Stimulated activated CD8-positive, alpha-beta memory T cell treated with anti-CD3 and anti-CD28 coated beads, Interleukin-7, amount 100 ng/mL, for 24 hours (primary cell): Measurements from ENCODE around the gene NDUFB2.
"Not testable (repeated sequence)": the region's sequence is repeated elsewhere in the genome, so short reads cannot be mapped to it uniquely, and the experiment has no call there.

ENCODE experiments used
- DNase-seq: peaks from one replicate; pipeline ENCODE4 v3.0.0-alpha.2; 2020; ENCODE audit warnings: low read depth

The NDUFB2 gene

GRCh38 chr7:140696680-140697446 is at the start of gene NDUFB2:
Gene NDUFB2 (plus strand): TSS chr7:140696708. CDS start chr7:140696745, 37 bp downstream.
- peak; percentile 31 for DNase-seq

- no peak for DNase-seq
Observed at GRCh38 chr7:140646931-140647647, 49.4 kb upstream of the NDUFB2 start.

- no peak for DNase-seq
Observed at GRCh38 chr7:140649556-140650205, 46.8 kb upstream of the NDUFB2 start.

GRCh38 chr7:140650367-140650766 is 46.1 kb upstream of the NDUFB2 start:
- no peak for DNase-seq

GRCh38 chr7:140653319-140654108 is 43.0 kb upstream of the NDUFB2 start:
- no peak for DNase-seq

- no peak for DNase-seq
Observed at GRCh38 chr7:140654109-140654387, 42.5 kb upstream of the NDUFB2 start.

GRCh38 chr7:140654661-140655060 is 41.8 kb upstream of the NDUFB2 start:
- DNase-seq: no peak

- no peak for DNase-seq
Observed at GRCh38 chr7:140655511-140656408, 40.7 kb upstream of the NDUFB2 start.

GRCh38 chr7:140656548-140657515 is 39.7 kb upstream of the NDUFB2 start:
- no peak for DNase-seq

- DNase-seq: no peak
Observed at GRCh38 chr7:140657891-140658290, 38.6 kb upstream of the NDUFB2 start.

GRCh38 chr7:140659856-140660255 is 36.7 kb upstream of the NDUFB2 start:
- no peak for DNase-seq

- DNase-seq: no peak
Observed at GRCh38 chr7:140661124-140661523, 35.4 kb upstream of the NDUFB2 start.

- not testable (repeated sequence) for DNase-seq
Observed at GRCh38 chr7:140662938-140663337, 33.6 kb upstream of the NDUFB2 start.

GRCh38 chr7:140667476-140667875 is 29.0 kb upstream of the NDUFB2 start:
- DNase-seq: no peak

- no peak for DNase-seq
Observed at GRCh38 chr7:140668641-140669040, 27.9 kb upstream of the NDUFB2 start.

GRCh38 chr7:140669352-140669751 is 27.2 kb upstream of the NDUFB2 start:
- no peak for DNase-seq

- DNase-seq: not testable (repeated sequence)
Observed at GRCh38 chr7:140669862-140670261, 26.6 kb upstream of the NDUFB2 start.

- no peak for DNase-seq
Observed at GRCh38 chr7:140670343-140670935, 26.1 kb upstream of the NDUFB2 start.

- DNase-seq: no peak
Observed at GRCh38 chr7:140671966-140672365, 24.5 kb upstream of the NDUFB2 start.
